Cardiac fibroblast (primary cell): ENCODE results near the gene ST7.

Experiments used
- DNase-seq, 2 donors: peaks; one replicate each; pipeline versions ENCODE4 v3.0.0 to v3.0.0-alpha.2; 2010; ENCODE audit warnings: low read depth in 2 of 2
- H3K4me3 ChIP-seq, 2 donors: replicated peaks in 1 of 2; 1 replicate in 1 of 2; 2 replicates in 1 of 2; pipeline ENCODE4 v1.5.1; 2011; ENCODE audit warnings: low read depth in 2 of 2, low read length in 2 of 2, mild to moderate bottlenecking in 2 of 2, moderate library complexity in 1 of 2
- TF ChIP-seq, protein P1 (sequence below): IDR thresholded peaks from one replicate; pipeline ENCODE4 v1.5.1; 2011; ENCODE audit warnings: low read depth, mild to moderate bottlenecking, low read length, inconsistent platforms

ST7 gene

DNA sequence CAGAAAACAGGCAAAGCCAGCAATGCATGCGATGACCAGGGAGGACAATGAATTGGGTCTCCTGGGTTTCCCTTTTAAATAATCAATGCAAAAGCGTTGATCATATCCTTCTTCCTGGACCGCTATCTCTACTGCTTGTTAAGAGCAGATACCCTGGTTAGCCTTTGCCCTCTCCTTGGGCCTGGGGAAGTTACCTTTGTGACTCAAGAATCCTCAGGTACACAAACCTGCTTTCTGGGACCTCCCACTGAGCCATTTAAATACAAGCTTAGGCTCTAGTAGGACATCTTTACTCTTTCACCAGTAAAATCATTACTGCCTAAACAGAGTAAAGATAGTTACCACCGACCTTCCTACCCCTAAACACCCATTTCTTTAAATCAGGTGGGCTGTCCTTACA, 195.7 kb downstream of the ST7 start:
- TF ChIP-seq, protein P1, sequence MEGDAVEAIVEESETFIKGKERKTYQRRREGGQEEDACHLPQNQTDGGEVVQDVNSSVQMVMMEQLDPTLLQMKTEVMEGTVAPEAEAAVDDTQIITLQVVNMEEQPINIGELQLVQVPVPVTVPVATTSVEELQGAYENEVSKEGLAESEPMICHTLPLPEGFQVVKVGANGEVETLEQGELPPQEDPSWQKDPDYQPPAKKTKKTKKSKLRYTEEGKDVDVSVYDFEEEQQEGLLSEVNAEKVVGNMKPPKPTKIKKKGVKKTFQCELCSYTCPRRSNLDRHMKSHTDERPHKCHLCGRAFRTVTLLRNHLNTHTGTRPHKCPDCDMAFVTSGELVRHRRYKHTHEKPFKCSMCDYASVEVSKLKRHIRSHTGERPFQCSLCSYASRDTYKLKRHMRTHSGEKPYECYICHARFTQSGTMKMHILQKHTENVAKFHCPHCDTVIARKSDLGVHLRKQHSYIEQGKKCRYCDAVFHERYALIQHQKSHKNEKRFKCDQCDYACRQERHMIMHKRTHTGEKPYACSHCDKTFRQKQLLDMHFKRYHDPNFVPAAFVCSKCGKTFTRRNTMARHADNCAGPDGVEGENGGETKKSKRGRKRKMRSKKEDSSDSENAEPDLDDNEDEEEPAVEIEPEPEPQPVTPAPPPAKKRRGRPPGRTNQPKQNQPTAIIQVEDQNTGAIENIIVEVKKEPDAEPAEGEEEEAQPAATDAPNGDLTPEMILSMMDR, result no peak
- no peak for DNase-seq
- no peak overlapping the region for H3K4me3 ChIP-seq

GRCh38 chr7:117149692-117150091, 196.4 kb downstream of the ST7 start:
- DNase-seq, result no peak
- TF ChIP-seq, protein P1, result no peak
- no peak overlapping the region for H3K4me3 ChIP-seq

- TF ChIP-seq, protein P1, result no peak
- no peak overlapping the region for H3K4me3 ChIP-seq
- no peak for DNase-seq
Observed at GRCh38 chr7:117152213-117153007, 199.1 kb downstream of the ST7 start.

- DNase-seq, result no peak
- no peak overlapping the region for H3K4me3 ChIP-seq
- TF ChIP-seq, protein P1, result no peak
Observed at GRCh38 chr7:117153016-117153545, 199.8 kb downstream of the ST7 start.

- TF ChIP-seq, protein P1, result no peak
- no peak overlapping the region for H3K4me3 ChIP-seq
- no peak for DNase-seq
Observed at GRCh38 chr7:117154721-117155120, 201.4 kb downstream of the ST7 start.

DNA sequence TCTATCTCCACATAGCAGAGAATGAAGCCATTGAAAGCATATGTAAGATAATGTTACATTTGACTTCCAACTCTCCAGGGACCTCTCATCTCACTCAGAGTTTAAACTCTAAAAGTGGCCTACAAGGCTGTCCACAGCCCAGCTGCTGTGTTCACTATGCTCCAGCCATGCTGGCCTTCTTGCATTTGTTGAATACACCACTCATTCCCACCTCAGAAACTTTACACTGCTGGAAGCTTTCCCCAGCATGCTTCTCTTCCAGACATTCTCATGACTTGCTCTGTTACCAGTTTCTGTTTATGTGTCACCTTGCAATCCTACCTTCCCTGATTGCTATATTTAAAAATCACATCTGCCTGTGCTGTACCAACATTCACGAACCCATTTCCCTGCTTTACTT, 202.4 kb downstream of the ST7 start:
- TF ChIP-seq, protein P1, result no peak
- no peak overlapping the region for H3K4me3 ChIP-seq
- no peak for DNase-seq
